NT2/D1 (cell line): ENCODE measurements around the gene EXOC3L4.

ENCODE experiments used
- SUZ12 ChIP-seq: IDR thresholded peaks from 2 replicates; pipeline ENCODE4 v1.6.1; 2011; ENCODE audit not compliant: insufficient read length, insufficient read depth; ENCODE audit errors: extremely low read depth
- YY1 ChIP-seq: IDR thresholded peaks from 2 replicates; pipeline ENCODE4 v1.6.1; 2011; ENCODE audit not compliant: insufficient read length, insufficient read depth
- ZNF274 ChIP-seq: IDR thresholded peaks from 2 replicates; pipeline ENCODE4 v1.6.1; 2011; ENCODE audit warnings: mild to moderate bottlenecking, low read depth, low read length

DNA sequence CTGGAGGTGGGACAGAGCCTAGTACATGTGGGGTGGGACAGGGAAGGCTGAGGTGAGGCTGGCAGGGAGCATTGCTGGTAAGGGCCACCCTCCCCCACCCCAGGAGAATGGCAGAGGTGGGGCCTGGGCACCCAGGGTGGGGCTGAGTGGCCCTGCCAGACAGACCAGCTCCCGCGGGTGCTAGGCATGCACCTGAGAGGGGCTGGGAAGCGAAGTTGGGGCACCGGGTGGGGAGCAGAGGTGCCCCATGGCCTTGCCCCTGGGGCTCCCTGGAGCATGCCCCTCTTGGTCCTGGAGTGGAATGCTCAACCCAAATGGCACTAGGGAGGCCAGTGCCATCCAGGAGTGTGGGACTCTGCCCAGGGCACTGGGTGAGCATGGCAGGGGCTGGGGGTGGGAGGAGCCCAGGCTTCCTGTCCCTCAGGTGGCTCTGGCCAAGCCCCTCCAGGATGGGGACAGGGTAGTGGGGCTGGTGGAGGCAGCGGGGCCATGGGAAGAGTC is 30.0 kb downstream of the EXOC3L4 start:
- TF ChIP-seq ZNF274 (no peak), YY1 (no peak), SUZ12 (no peak)
